Heart left ventricle (tissue), 16 donors: ENCODE data around the gene JCHAIN. TPM values are rescaled to one million over a fixed set of nuclear protein-coding genes. Genes with fewer than 3 reads are reported as not detected.
A peak's percentile ranks its signal among the peaks of the same experiment; 100 is the strongest.
"Not testable (repeated sequence)": the region's sequence is repeated elsewhere in the genome, so short reads cannot be mapped to it uniquely, and the experiment has no call there.

Experiments used
- ATAC-seq, 4 donors: fragments of 200-7000 bp; cut with Tn5 transposase; one replicate each; pipeline ENCODE4 v1.9.1; 2020 to 2022; ENCODE audit warnings: moderate library complexity in 4 of 4, mild to moderate bottlenecking in 3 of 4, moderate number of reproducible peaks in 1 of 4
- DNase-seq, 5 donors: peaks; one replicate each; pipeline ENCODE4 v3.0.0-alpha.2; 2020
- H3K27ac ChIP-seq, 12 donors: fragments of 200-600 bp; sonication (generic) in 4 of 12; one replicate each; pipeline versions ENCODE4 v1.5.0 to v1.8.0; 2016 to 2022; ENCODE audit warnings: mild to moderate bottlenecking in 2 of 12
- H3K27me3 ChIP-seq, 9 donors: fragments of 200-600 bp; sonication (generic) in 2 of 9; one replicate each; pipeline versions ENCODE4 v1.5.1 to v1.8.0; 2016 to 2022; ENCODE audit warnings: mild to moderate bottlenecking in 3 of 9
- H3K36me3 ChIP-seq, 9 donors: fragments of 200-600 bp; sonication (generic) in 2 of 9; one replicate each; pipeline versions ENCODE4 v1.5.0 to v1.8.0; 2018 to 2022; ENCODE audit warnings: mild to moderate bottlenecking in 2 of 9
- H3K4me1 ChIP-seq, 12 donors: fragments of 200-600 bp; sonication (generic) in 4 of 12; one replicate each; pipeline versions ENCODE4 v1.5.0 to v1.8.0; 2016 to 2022; ENCODE audit warnings: mild to moderate bottlenecking in 3 of 12
- H3K4me3 ChIP-seq, 12 donors: fragments of 200-600 bp; sonication (generic) in 4 of 12; one replicate each; pipeline versions ENCODE4 v1.5.0 to v1.8.0; 2017 to 2022; ENCODE audit warnings: mild to moderate bottlenecking in 9 of 12, moderate library complexity in 4 of 12
- H3K9me3 ChIP-seq, 12 donors: fragments of 200-600 bp; sonication (generic) in 4 of 12; one replicate each; pipeline versions ENCODE4 v1.5.0 to v1.8.0; 2016 to 2022; ENCODE audit warnings: mild to moderate bottlenecking in 1 of 12
- POLR2A ChIP-seq, 2 donors: fragments of 450-650 bp; IDR thresholded peaks; one replicate each; pipeline ENCODE4 v1.6.1; 2017; ENCODE audit warnings: antibody characterized with exemption in 2 of 2, mild to moderate bottlenecking in 2 of 2, moderate library complexity in 2 of 2
- WGBS, 4 donors: extraction: QIAGEN DNeasy Blood & Tissue Kit in 2 of 4; methylation state at CpG; one replicate each; pipeline versions ENCODE4 v1.1.5 to v1.1.7; 2013 to 2018; 5-methylcytosine and 5-hydroxymethylcytosine counted together
- intact Hi-C, 10 donors: fragments of 100-400 bp; cut with DNase I; formaldehyde crosslinking; loops; one replicate each; pipeline versions ENCODE4 v1.11.1 to v1.14.2; 2022
- polyA plus RNA-seq, 2 donors: library from polyadenylated mRNA; stranded (reverse); fragments of 200-250 nt; gene quantifications; one replicate each; pipeline ENCODE4 v1.2.3, GENCODE V29; 2013
- total RNA-seq, 9 donors: library from RNA; depleted of rRNA in 2 of 9; stranded (reverse); fragments of >200 nt in 2 of 9; fragmentation: NEBNext Ultra II Directional in 3 of 9; extraction: Animal tissue kit (Norgen Biotek cat#: 25700) in 3 of 9; gene quantifications; one replicate each; pipeline versions ENCODE4 v1.1.0 to v1.2.4, GENCODE V29; 2016 to 2023
- TF ChIP-seq, protein P1 (sequence below), 12 donors: fragments of 200-600 bp; sonication (generic) in 4 of 12; IDR thresholded peaks; one replicate each; pipeline versions ENCODE4 v1.5.0 to v1.8.0; 2018 to 2022; ENCODE audit warnings: antibody characterized with exemption in 12 of 12, mild to moderate bottlenecking in 5 of 12
- donor health status: ischemic (EF 13 %, LVEDD 7.1; RV severe dilation, severe dysfunction).
- donor health status: healthy with polysubstance abuse.
- donor health status: DM: no; HTN: yes; CAD: no.
- donor health status: DM: no; HTN: no; CAD: no.
- donor health status: ischemic (EF 25% LVEDD 6.9; RV normal size, moderate dysfunction).
- donor health status: ischemic (EF 25% LVEDD 5.7; RV mildly dilated, moderate dysfunction).
- donor health status: healthy.
- donor health status: DM: yes; HTN: yes; CAD: no.
- donor health status: ischemic (EF 35%, LVEDD 5.7; RV mildly dilated, moderate dysfunction).
- donor health status: nonischemic (EF 11% LVEDD 7.7; RV severe dilation, severe dysfunction).
- donor health status: DM: yes; HTN: yes; CAD: no.
- donor health status: PGD.
- donor health status: ischemic (EF 29% LVEDD 5.4; RV normal size, mild dysfunction).
- donor health status: nonischemic (EF 23%, LVEDD 6.1; RV moderate dilation, normal function).

The JCHAIN gene
- total and polyA plus RNA-seq, 11 donors, result 0.19 to 40.0 (median 4.8) TPM; not detected in 2

DNA sequence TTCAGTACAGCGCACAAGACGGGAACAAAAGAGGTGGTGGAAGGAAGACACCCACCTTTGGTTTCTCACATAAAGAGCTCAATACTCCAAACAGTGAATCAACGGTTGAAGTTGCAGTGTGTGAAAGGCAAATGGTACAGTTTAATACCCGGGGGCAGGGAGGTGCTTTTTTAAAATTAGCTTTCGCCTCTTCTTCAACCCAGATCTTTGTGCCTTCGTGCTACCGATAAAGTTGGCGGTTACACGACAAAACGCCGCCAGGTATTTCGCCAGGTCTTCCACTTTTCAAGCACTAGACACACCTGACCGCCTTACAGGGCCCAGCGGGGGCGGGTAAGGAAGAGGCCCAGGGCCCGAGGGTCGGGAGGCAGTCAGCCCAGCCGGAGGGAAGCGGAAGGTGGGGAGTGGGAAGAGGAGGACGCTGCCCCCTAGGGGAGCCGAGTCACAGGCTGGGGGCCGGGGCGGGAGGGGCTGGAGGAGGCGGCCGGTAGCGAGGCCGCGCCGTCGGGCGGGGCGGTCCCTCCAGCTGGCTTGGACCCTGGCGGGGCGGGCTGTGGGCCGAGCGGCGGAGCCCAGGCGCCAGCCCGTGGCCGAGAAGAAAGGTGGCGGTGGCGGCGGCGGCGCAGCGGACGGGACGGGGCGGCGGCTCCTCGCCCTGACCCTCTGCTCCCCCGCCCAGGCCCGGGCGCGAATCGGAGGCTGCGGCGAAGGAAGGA is 38.1 kb upstream of the JCHAIN start:
- H3K9me3 ChIP-seq, result no peaks in the 10 kb centered on the region
- intact Hi-C loops, result loop anchor here in 7 of 10 donors (1.0 to 10.0 kb wide), 6 partner anchors 16 to 290 kb away; partner anchors contain the start of genes UTP3 (in 5 of the 7), GRSF1 (in 3 of the 7), DCK (in 1 of the 7) and MOB1B (in 1 of the 7)
- TF ChIP-seq POLR2A (IDR thresholded peaks at IDR 0.05), result peak in 1 of 2 donors; percentile 51
- TF ChIP-seq, protein P1, sequence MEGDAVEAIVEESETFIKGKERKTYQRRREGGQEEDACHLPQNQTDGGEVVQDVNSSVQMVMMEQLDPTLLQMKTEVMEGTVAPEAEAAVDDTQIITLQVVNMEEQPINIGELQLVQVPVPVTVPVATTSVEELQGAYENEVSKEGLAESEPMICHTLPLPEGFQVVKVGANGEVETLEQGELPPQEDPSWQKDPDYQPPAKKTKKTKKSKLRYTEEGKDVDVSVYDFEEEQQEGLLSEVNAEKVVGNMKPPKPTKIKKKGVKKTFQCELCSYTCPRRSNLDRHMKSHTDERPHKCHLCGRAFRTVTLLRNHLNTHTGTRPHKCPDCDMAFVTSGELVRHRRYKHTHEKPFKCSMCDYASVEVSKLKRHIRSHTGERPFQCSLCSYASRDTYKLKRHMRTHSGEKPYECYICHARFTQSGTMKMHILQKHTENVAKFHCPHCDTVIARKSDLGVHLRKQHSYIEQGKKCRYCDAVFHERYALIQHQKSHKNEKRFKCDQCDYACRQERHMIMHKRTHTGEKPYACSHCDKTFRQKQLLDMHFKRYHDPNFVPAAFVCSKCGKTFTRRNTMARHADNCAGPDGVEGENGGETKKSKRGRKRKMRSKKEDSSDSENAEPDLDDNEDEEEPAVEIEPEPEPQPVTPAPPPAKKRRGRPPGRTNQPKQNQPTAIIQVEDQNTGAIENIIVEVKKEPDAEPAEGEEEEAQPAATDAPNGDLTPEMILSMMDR (IDR thresholded peaks at IDR 0.05), result peak in 8 of 12 donors; percentile 14 to 55 (median 42)
- no peaks in the 10 kb centered on the region for H3K27me3 ChIP-seq
- WGBS, 4 donors, result 1 to 3% (median 1%) methylated on average over 19 to 58 of the region's 58 CpGs
- H3K36me3 ChIP-seq, result no peaks in the 10 kb centered on the region
- H3K4me3 ChIP-seq, result peak overlapping the region; percentile 71 to 93 (median 84)
- ATAC-seq, result peak; percentile 83 to 94 (median 88)
- H3K27ac ChIP-seq, result peak overlapping the region; percentile 84 to 98 (median 95)
- DNase-seq, result peak; percentile 89 to 91 (median 90)
- H3K4me1 ChIP-seq, result peaks cover 0 to 25% (median 15%) of the 10 kb centered on the region in 12 donors

DNA sequence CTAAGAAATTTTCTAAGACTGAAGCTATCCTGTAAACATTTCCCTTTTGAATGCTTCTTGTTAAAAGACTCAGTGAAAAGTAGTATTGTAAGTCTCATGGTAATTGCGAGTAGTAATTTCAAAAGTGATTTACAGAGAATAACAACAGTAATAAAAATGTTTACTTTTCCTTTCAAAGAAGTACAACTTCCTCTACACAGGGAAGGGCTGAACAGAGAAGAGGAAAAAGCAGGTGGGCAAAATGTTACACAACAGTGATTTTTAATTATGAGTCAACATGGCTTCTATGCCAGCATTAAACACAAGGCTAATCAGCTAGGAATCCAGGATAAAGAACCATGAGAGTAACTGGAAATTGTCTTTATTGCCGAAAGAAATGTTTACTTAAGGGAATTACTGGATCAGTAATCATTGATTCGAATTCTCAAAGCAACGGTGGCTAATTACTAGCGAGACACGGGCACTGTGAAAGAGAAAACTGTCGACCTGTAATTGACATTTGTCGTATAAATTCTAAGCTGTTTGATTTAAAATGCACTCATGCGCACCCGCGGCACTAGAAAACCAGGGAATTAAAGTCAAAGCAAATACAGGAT is 37.4 kb upstream of the JCHAIN start:
- ATAC-seq (no peak), DNase-seq (no peak)
- Histone ChIP-seq H3K27me3 (no peaks in the 10 kb centered on the region), H3K4me3 (peak overlapping the region; percentile 71 to 93 (median 84)), H3K4me1 (peaks cover 0 to 25% (median 15%) of the 10 kb centered on the region in 12 donors), H3K36me3 (no peaks in the 10 kb centered on the region), H3K27ac (peak overlapping the region; percentile 84 to 98 (median 95)), H3K9me3 (no peaks in the 10 kb centered on the region)
- 10 to 16% (median 10%) methylated on average over 11 of the region's 11 CpGs for WGBS, 4 donors
- TF ChIP-seq, protein P1 (IDR thresholded peaks at IDR 0.05), result no peak
- TF ChIP-seq POLR2A (IDR thresholded peaks at IDR 0.05), result no peak
- intact Hi-C loops, result loop anchor here in 7 of 10 donors (1.0 to 10.0 kb wide), 6 partner anchors 15 to 291 kb away; partner anchors contain the start of genes UTP3 (in 5 of the 7), GRSF1 (in 3 of the 7), DCK (in 1 of the 7) and MOB1B (in 1 of the 7)

DNA sequence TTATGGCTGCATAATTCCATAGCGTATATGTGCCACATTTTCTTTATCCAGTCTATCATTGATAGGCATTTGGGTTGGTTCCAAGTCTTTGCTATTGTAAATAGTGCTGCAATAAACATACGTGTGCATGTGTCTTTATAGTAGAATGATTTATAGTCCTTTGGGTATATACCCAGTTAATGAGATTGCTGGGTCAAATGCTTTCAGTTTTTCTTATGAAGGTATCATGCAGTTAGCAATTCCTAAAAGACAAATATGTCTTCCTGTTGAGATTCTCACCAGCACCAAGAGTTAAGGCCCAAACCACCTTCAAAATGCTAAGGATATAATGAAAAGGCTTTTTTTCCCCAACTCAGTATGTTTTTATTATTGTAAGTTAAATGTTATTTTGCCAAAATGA is 36.3 kb upstream of the JCHAIN start:
- intact Hi-C loops, result loop anchor here in 4 of 10 donors (5.0 to 10.0 kb wide), 4 partner anchors 132 to 292 kb away; partner anchors contain the start of genes GRSF1 (in 3 of the 4), DCK (in 1 of the 4) and MOB1B (in 1 of the 4)
- not testable (repeated sequence) for DNase-seq, H3K4me3 ChIP-seq, H3K27me3 ChIP-seq, ATAC-seq, H3K9me3 ChIP-seq, H3K36me3 ChIP-seq
- H3K27ac ChIP-seq, result peak overlapping the region in 1 of 12 donors; percentile 95
- peaks cover 0 to 25% (median 15%) of the 10 kb centered on the region in 12 donors for H3K4me1 ChIP-seq
- WGBS, 4 donors, result 79 to 91% (median 83%) methylated on average over 2 of the region's 2 CpGs

DNA sequence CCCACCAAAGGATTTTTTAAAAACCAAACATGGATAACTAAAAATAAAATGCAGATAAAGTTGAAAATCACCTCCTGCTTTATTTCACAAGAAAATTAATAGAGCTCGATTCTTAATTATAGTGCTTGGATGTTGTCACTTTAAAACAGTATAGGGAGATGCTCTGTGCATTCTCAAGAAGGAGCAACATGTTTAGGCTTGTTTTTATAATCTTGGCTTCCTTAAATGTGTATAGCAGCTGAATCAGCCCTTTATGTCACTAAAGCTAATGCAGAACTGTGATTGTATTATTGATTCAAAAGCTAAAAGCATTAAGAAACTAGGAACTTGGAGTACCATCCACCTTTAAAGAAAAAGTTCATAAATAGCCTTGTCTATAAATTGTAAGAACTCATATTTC is 35.0 kb upstream of the JCHAIN start:
- Histone ChIP-seq H3K4me1 (peaks cover 0 to 14% (median 4%) of the 10 kb centered on the region in 12 donors), H3K36me3 (no peaks in the 10 kb centered on the region), H3K4me3 (no peak overlapping the region), H3K27me3 (no peaks in the 10 kb centered on the region), H3K9me3 (no peaks in the 10 kb centered on the region), H3K27ac (no peak overlapping the region)
- 88 to 95% (median 93%) methylated on average over 1 of the region's 1 CpG for WGBS, 4 donors
- TF ChIP-seq, protein P1 (IDR thresholded peaks at IDR 0.05), result no peak
- no peak for TF ChIP-seq POLR2A (IDR thresholded peaks at IDR 0.05)
- ATAC-seq (no peak), DNase-seq (no peak)
- intact Hi-C loops, result loop anchor here in 4 of 10 donors (5.0 to 10.0 kb wide), 4 partner anchors 134 to 294 kb away; partner anchors contain the start of genes GRSF1 (in 3 of the 4), DCK (in 1 of the 4) and MOB1B (in 1 of the 4)
